Peyer's patch (tissue), 4 donors: ENCODE measurements around the gene GOLGA2. TPM values are rescaled to one million over a fixed set of nuclear protein-coding genes. Genes with fewer than 3 reads are reported as not detected.

Source experiments
- DNase-seq, 3 donors: peaks; one replicate each; pipeline ENCODE4 v3.0.0-alpha.2; 2017 to 2019
- H3K27ac ChIP-seq, 4 donors: fragments of 200-600 bp; sonication (generic); one replicate each; pipeline ENCODE4 v1.5.1; 2016 to 2019
- H3K27me3 ChIP-seq, 2 donors: fragments of 200-600 bp; sonication (generic); one replicate each; pipeline ENCODE4 v1.5.1; 2019
- H3K36me3 ChIP-seq, 3 donors: fragments of 200-600 bp; sonication (generic); one replicate each; pipeline ENCODE4 v1.5.1; 2016 to 2019
- H3K4me1 ChIP-seq, 4 donors: fragments of 200-600 bp; sonication (generic); one replicate each; pipeline ENCODE4 v1.5.1; 2016 to 2019
- H3K4me3 ChIP-seq, 4 donors: fragments of 200-600 bp; sonication (generic); 1 replicate in 3 of 4; 2 replicates in 1 of 4; pipeline ENCODE4 v1.5.1; 2016 to 2019; ENCODE audit warnings: mild to moderate bottlenecking in 1 of 4
- H3K9me3 ChIP-seq, 4 donors: fragments of 200-600 bp; sonication (generic); one replicate each; pipeline ENCODE4 v1.5.1; 2016 to 2019; ENCODE audit warnings: mild to moderate bottlenecking in 1 of 4
- CTCF ChIP-seq, 6 experiments: fragments of 450-650 bp in 4 of 6; fragments of 200-600 bp in 2 of 6; sonication (generic) in 1 of 6; IDR thresholded peaks; one replicate each; pipeline ENCODE4 v1.5.1; 2017 to 2019; ENCODE audit warnings: antibody characterized with exemption in 6 of 6, mild to moderate bottlenecking in 3 of 6, moderate library complexity in 1 of 6
- POLR2A ChIP-seq, 2 donors: fragments of 450-650 bp; IDR thresholded peaks; one replicate each; pipeline ENCODE4 v1.5.1; 2017; ENCODE audit warnings: antibody characterized with exemption in 2 of 2, mild to moderate bottlenecking in 2 of 2, moderate library complexity in 2 of 2
- total RNA-seq, 4 donors: library from RNA; depleted of rRNA; stranded (reverse); fragments of >200 nt; gene quantifications; one replicate each; pipeline ENCODE4 v1.1.0, GENCODE V29; 2016

GOLGA2 gene
- total RNA-seq, 4 donors from 2014 or later = 45.7 to 96.7 (median 92.5) TPM

- TF ChIP-seq CTCF (IDR thresholded peaks at IDR 0.05) = no peak
- no peak for TF ChIP-seq POLR2A (IDR thresholded peaks at IDR 0.05)
- Histone ChIP-seq H3K27me3 (no peaks in the 10 kb centered on the region), H3K4me3 (no peak overlapping the region), H3K36me3 (peaks cover 0 to 30% (median 0%) of the 10 kb centered on the region in 3 donors), H3K4me1 (peaks cover 0 to 11% (median 9%) of the 10 kb centered on the region in 4 donors), H3K27ac (no peak overlapping the region), H3K9me3 (no peaks in the 10 kb centered on the region)
- no peak for DNase-seq
These were observed 21.8 kb downstream of the GOLGA2 start for GRCh38 chr9:128253991-128254346.

- Histone ChIP-seq H3K4me3 (no peak overlapping the region), H3K4me1 (peaks cover 0 to 11% (median 9%) of the 10 kb centered on the region in 4 donors), H3K9me3 (no peaks in the 10 kb centered on the region), H3K27me3 (no peaks in the 10 kb centered on the region), H3K27ac (no peak overlapping the region), H3K36me3 (peaks cover 0 to 24% (median 0%) of the 10 kb centered on the region in 3 donors)
- DNase-seq = peak in 2 of 3 donors; percentile 44 to 62
- TF ChIP-seq CTCF (IDR thresholded peaks at IDR 0.05) (no peak), POLR2A (IDR thresholded peaks at IDR 0.05) (no peak)
These were observed 22.4 kb downstream of the GOLGA2 start for GRCh38 chr9:128253140-128253990.

GRCh38 chr9:128252317-128253139 is 23.3 kb downstream of the GOLGA2 start:
- Histone ChIP-seq H3K9me3 (no peaks in the 10 kb centered on the region), H3K27me3 (no peaks in the 10 kb centered on the region), H3K4me1 (peaks cover 0 to 11% (median 9%) of the 10 kb centered on the region in 4 donors), H3K4me3 (no peak overlapping the region), H3K27ac (no peak overlapping the region), H3K36me3 (peaks cover 0 to 15% (median 0%) of the 10 kb centered on the region in 3 donors)
- no peak for DNase-seq
- TF ChIP-seq POLR2A (IDR thresholded peaks at IDR 0.05) (no peak), CTCF (IDR thresholded peaks at IDR 0.05) (no peak)

GRCh38 chr9:128251732-128252100 is 24.1 kb downstream of the GOLGA2 start:
- Histone ChIP-seq H3K27me3 (no peaks in the 10 kb centered on the region), H3K9me3 (no peaks in the 10 kb centered on the region), H3K36me3 (peaks cover 0 to 7% (median 0%) of the 10 kb centered on the region in 3 donors), H3K4me3 (no peak overlapping the region), H3K4me1 (peaks cover 0 to 11% (median 9%) of the 10 kb centered on the region in 4 donors), H3K27ac (no peak overlapping the region)
- no peak for TF ChIP-seq CTCF (IDR thresholded peaks at IDR 0.05)
- TF ChIP-seq POLR2A (IDR thresholded peaks at IDR 0.05) = no peak
- DNase-seq = no peak

GRCh38 chr9:128250839-128251731 is 24.7 kb downstream of the GOLGA2 start:
- peak overlapping the region in 1 of 4 donors; percentile 74 for H3K27ac ChIP-seq
- H3K27me3 ChIP-seq = no peaks in the 10 kb centered on the region
- H3K4me1 ChIP-seq = peaks cover 0 to 14% (median 9%) of the 10 kb centered on the region in 4 donors
- DNase-seq = no peak
- no peaks in the 10 kb centered on the region for H3K9me3 ChIP-seq
- no peak for TF ChIP-seq CTCF (IDR thresholded peaks at IDR 0.05)
- TF ChIP-seq POLR2A (IDR thresholded peaks at IDR 0.05) = no peak
- peaks cover 0 to 2% (median 0%) of the 10 kb centered on the region in 3 donors for H3K36me3 ChIP-seq
- H3K4me3 ChIP-seq = peak overlapping the region; percentile 41 to 59 (median 51)
